ENCODE measurements around the gene TMEM164. TPM values are rescaled to one million over a fixed set of nuclear protein-coding genes. Genes with fewer than 3 reads are reported as not detected.
A peak's percentile ranks its signal among the peaks of the same experiment; 100 is the strongest.

TMEM164 gene
- total and polyA plus RNA-seq, 7 experiments from 2014 or later, result 0.92 to 30.1 (median 17.5) TPM

DNA sequence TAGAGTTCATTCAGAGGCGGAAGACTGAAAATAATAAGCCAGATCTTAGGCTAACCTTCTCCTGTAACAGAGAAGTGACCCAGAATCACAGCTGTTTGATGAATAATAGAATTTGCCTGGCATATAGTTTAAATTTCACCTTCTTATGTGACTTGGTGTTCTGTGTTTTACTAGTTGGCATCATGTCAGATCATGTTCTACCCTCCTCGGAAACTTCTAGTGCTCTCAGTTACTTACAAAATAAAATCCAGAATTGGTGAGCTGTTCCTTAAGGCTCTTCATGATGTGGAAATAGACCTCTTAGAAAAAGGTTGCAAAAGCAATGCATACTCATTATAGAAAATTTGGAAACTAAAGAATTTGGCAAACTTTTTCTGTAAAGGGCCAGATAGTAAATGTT is 31.1 kb downstream of the TMEM164 start:
- H3K27me3 ChIP-seq (ENCODE audit: control insufficient read depth in 2 of 2, insufficient read depth in 2 of 2, low read length in 2 of 2), result no peaks in the 10 kb centered on the region
- H3K27me3 Mint-ChIP-seq, result no peaks in the 10 kb centered on the region
- CTCF ChIA-PET, result no interaction called here
- no peak for ATAC-seq
- POLR2A ChIA-PET, result no interaction called here
- H3K4me3 ChIP-seq (ENCODE audit: low read length), result no peak overlapping the region
- H3K4me3 Mint-ChIP-seq, result no peak overlapping the region
- no peaks in the 10 kb centered on the region for H3K36me3 ChIP-seq (ENCODE audit: control insufficient read depth in 2 of 3, insufficient read depth in 3 of 3, low read length in 3 of 3)
- H3K36me3 Mint-ChIP-seq, result peaks cover 0 to 12% (median 8%) of the 10 kb centered on the region in 5 donors
- no peaks in the 10 kb centered on the region for H3K9me3 ChIP-seq (ENCODE audit: control insufficient read depth in 2 of 3, low read length in 3 of 3)
- DNase-seq, result no peak
- intact Hi-C loops (cut with micrococcal nuclease), result no loop called here
- no peak overlapping the region for H3K27ac ChIP-seq (ENCODE audit: low read depth, low read length)
- H3K27ac Mint-ChIP-seq, result no peak overlapping the region
- H3K9me3 Mint-ChIP-seq, result no peaks in the 10 kb centered on the region
- H3K4me1 ChIP-seq (ENCODE audit: control insufficient read depth in 2 of 2, insufficient read depth in 2 of 2, low read length in 2 of 2), result peaks cover 0 to 3% of the 10 kb centered on the region in 2 donors
- H3K4me1 Mint-ChIP-seq, result peaks cover 0 to 16% (median 5%) of the 10 kb centered on the region in 7 donors

DNA sequence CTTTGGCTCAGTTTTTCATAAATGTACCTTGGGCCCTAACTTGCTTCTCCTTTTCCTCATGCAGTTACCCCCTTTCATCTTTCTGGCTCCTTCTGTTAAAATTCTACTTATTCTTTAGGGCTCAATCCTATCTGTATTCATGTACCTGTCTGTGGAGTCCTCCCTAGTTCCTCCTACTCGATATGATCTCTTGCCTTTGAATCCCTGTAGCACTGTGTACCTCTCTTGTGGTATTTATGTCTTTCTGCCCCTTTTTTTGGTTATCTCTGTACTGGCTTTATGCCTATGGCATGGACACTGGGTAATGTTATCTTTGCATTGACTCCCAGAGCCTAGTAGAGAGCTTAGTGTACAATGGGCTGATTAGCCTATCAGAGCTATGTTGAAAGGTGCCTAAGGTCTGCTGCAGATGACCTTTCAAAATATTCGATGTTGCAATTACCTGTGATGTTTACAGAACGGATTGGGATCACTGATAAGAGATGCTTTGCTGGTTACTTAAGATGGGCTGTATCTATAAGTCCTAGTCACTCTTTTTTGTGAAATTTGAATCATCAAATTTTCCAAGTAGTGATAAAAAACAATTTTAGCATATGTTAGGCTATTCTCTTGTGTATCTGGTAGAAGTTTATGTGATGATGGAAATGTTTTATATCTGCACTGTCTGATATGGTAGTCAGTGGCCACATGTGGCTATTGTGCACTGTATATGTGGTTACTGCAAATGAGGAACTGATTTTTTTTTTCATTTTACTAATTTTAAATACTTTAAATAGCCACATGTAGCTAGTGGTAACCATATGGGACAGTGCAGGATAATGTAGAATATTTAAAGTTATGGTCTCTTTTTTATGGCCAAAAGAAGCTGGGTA is 33.5 kb downstream of the TMEM164 start:
- Histone ChIP-seq H3K27me3 (ENCODE audit: control insufficient read depth in 2 of 2, insufficient read depth in 2 of 2, low read length in 2 of 2) (no peaks in the 10 kb centered on the region), H3K36me3 (ENCODE audit: control insufficient read depth in 2 of 3, insufficient read depth in 3 of 3, low read length in 3 of 3) (no peaks in the 10 kb centered on the region), H3K4me3 (ENCODE audit: low read length) (no peak overlapping the region), H3K27ac (ENCODE audit: low read depth, low read length) (no peak overlapping the region), H3K4me1 (ENCODE audit: control insufficient read depth in 2 of 2, insufficient read depth in 2 of 2, low read length in 2 of 2) (no peaks in the 10 kb centered on the region), H3K9me3 (ENCODE audit: control insufficient read depth in 2 of 3, low read length in 3 of 3) (no peaks in the 10 kb centered on the region)
- DNase-seq, result no peak
- no peaks in the 10 kb centered on the region for H3K27me3 Mint-ChIP-seq
- intact Hi-C loops (cut with micrococcal nuclease), result no loop called here
- peak; percentile 68 for ATAC-seq
- H3K36me3 Mint-ChIP-seq, result peaks cover 0 to 12% (median 7%) of the 10 kb centered on the region in 5 donors
- no peak overlapping the region for H3K27ac Mint-ChIP-seq
- ChIA-PET POLR2A (no interaction called here), CTCF (no interaction called here)
- no peak overlapping the region for H3K4me3 Mint-ChIP-seq
- H3K9me3 Mint-ChIP-seq, result no peaks in the 10 kb centered on the region
- peaks cover 0 to 25% (median 8%) of the 10 kb centered on the region in 7 donors for H3K4me1 Mint-ChIP-seq

DNA sequence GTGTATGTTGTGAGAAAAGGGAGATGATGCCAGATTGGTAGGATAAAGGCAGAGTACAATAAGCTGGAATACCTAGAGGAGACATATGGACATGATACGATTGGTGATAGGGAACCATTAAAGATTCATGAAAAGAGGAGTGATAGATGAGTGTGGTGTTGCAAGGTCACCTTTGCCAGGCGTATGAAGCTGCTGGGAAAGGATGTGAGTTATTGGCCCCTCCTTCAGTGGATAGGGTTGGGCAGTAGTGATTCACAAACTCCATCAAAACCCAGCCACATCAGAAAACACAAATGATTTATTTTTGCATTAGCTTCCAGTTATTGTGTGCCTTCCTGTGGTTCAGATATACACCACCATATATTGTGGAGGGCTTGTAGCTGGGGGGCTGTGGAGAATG is 34.3 kb downstream of the TMEM164 start:
- Mint-ChIP-seq H3K27me3 (no peaks in the 10 kb centered on the region), H3K36me3 (peaks cover 0 to 12% (median 7%) of the 10 kb centered on the region in 5 donors), H3K9me3 (no peaks in the 10 kb centered on the region), H3K4me1 (peaks cover 0 to 33% (median 9%) of the 10 kb centered on the region in 7 donors), H3K27ac (no peak overlapping the region), H3K4me3 (no peak overlapping the region)
- ChIA-PET CTCF (no interaction called here), POLR2A (no interaction called here)
- H3K27me3 ChIP-seq (ENCODE audit: control insufficient read depth in 2 of 2, insufficient read depth in 2 of 2, low read length in 2 of 2), result no peaks in the 10 kb centered on the region
- intact Hi-C loops (cut with micrococcal nuclease), result no loop called here
- H3K36me3 ChIP-seq (ENCODE audit: control insufficient read depth in 2 of 3, insufficient read depth in 3 of 3, low read length in 3 of 3), result no peaks in the 10 kb centered on the region
- H3K4me3 ChIP-seq (ENCODE audit: low read length), result no peak overlapping the region
- no peaks in the 10 kb centered on the region for H3K9me3 ChIP-seq (ENCODE audit: control insufficient read depth in 2 of 3, low read length in 3 of 3)
- H3K27ac ChIP-seq (ENCODE audit: low read depth, low read length), result no peak overlapping the region
- no peaks in the 10 kb centered on the region for H3K4me1 ChIP-seq (ENCODE audit: control insufficient read depth in 2 of 2, insufficient read depth in 2 of 2, low read length in 2 of 2)
- no peak for DNase-seq
- ATAC-seq, result no peak

DNA sequence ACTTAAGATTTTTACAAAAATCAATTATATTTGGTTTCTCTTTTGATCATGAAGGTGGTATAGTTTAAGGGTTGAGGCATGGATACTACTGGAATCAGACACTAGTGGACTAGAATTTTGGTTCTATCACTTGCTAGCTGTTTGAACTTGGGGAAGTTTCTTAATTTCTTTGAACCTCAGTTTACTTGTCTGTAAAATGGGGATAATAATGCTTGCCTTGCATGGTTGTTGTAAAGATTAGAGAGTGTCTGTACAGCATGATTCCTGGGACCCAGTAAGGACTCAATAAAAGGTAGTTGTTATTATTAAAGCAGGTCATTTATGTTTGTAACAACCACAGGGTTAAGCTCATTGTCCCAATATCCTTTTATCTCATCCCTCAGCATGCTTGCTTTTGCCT is 36.0 kb downstream of the TMEM164 start:
- H3K4me1 ChIP-seq (ENCODE audit: control insufficient read depth in 2 of 2, insufficient read depth in 2 of 2, low read length in 2 of 2), result no peaks in the 10 kb centered on the region
- POLR2A ChIA-PET, result no interaction called here
- H3K4me3 ChIP-seq (ENCODE audit: low read length), result no peak overlapping the region
- no peaks in the 10 kb centered on the region for H3K9me3 Mint-ChIP-seq
- no peak for ATAC-seq
- intact Hi-C loops (cut with micrococcal nuclease), result no loop called here
- H3K36me3 Mint-ChIP-seq, result peaks cover 0 to 8% (median 6%) of the 10 kb centered on the region in 5 donors
- H3K36me3 ChIP-seq (ENCODE audit: control insufficient read depth in 2 of 3, insufficient read depth in 3 of 3, low read length in 3 of 3), result no peaks in the 10 kb centered on the region
- H3K27ac ChIP-seq (ENCODE audit: low read depth, low read length), result no peak overlapping the region
- CTCF ChIA-PET, result no interaction called here
- no peaks in the 10 kb centered on the region for H3K27me3 Mint-ChIP-seq
- no peaks in the 10 kb centered on the region for H3K9me3 ChIP-seq (ENCODE audit: control insufficient read depth in 2 of 3, low read length in 3 of 3)
- no peaks in the 10 kb centered on the region for H3K27me3 ChIP-seq (ENCODE audit: control insufficient read depth in 2 of 2, insufficient read depth in 2 of 2, low read length in 2 of 2)
- DNase-seq, result no peak
- peaks cover 0 to 48% (median 11%) of the 10 kb centered on the region in 7 donors for H3K4me1 Mint-ChIP-seq
- H3K27ac Mint-ChIP-seq, result no peak overlapping the region
- H3K4me3 Mint-ChIP-seq, result no peak overlapping the region

DNA sequence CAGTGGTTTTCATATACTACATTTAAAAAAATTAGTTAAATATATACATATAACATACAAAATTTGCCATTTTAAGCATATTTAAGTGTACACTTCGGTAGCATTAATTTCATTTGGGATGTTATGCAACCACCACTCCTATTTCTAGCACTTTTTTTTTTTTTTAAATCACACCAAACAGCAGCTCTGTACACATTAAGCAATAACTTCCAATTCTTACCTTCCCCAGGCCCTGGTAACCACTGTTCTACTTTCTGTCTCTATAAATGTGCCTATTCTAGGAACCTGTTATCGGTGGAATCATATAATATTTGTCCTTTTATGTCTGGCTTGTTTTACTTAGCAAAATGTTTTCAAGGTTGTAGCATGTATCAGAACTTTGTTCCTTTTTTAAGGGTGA is 39.1 kb downstream of the TMEM164 start:
- DNase-seq (no peak), ATAC-seq (no peak)
- no peaks in the 10 kb centered on the region for H3K9me3 Mint-ChIP-seq
- Histone ChIP-seq H3K27me3 (ENCODE audit: control insufficient read depth in 2 of 2, insufficient read depth in 2 of 2, low read length in 2 of 2) (no peaks in the 10 kb centered on the region), H3K27ac (ENCODE audit: low read depth, low read length) (no peak overlapping the region), H3K4me1 (ENCODE audit: control insufficient read depth in 2 of 2, insufficient read depth in 2 of 2, low read length in 2 of 2) (no peaks in the 10 kb centered on the region), H3K9me3 (ENCODE audit: control insufficient read depth in 2 of 3, low read length in 3 of 3) (no peaks in the 10 kb centered on the region), H3K4me3 (ENCODE audit: low read length) (no peak overlapping the region), H3K36me3 (ENCODE audit: control insufficient read depth in 2 of 3, insufficient read depth in 3 of 3, low read length in 3 of 3) (no peaks in the 10 kb centered on the region)
- H3K36me3 Mint-ChIP-seq, result peaks cover 0 to 3% (median 0%) of the 10 kb centered on the region in 5 donors
- no peaks in the 10 kb centered on the region for H3K27me3 Mint-ChIP-seq
- H3K4me3 Mint-ChIP-seq, result no peak overlapping the region
- POLR2A ChIA-PET, result no interaction called here
- H3K4me1 Mint-ChIP-seq, result peaks cover 0 to 46% (median 15%) of the 10 kb centered on the region in 7 donors
- CTCF ChIA-PET, result no interaction called here
- intact Hi-C loops (cut with micrococcal nuclease), result no loop called here
- no peak overlapping the region for H3K27ac Mint-ChIP-seq

DNA sequence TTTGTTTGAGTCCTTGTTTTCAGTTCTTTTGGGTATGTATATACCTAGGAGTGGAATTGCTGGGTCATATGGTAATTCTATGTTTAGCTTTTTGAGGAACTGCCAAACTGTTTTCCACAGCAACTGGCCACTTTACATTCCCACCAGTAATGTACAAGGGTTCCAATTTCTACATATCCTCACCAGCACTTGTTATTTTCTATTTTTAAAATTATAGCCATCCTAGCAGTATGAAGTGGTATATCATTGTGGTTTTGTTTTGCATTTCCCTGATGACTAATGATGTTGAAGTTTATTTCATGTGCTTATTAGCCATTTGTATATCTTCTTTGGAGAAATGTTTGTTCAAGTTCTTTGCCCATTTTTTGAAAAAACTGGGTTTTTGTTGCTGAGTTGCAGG is 39.6 kb downstream of the TMEM164 start:
- H3K27me3 ChIP-seq (ENCODE audit: control insufficient read depth in 2 of 2, insufficient read depth in 2 of 2, low read length in 2 of 2), result no peaks in the 10 kb centered on the region
- H3K9me3 ChIP-seq (ENCODE audit: control insufficient read depth in 2 of 3, low read length in 3 of 3), result no peaks in the 10 kb centered on the region
- peaks cover 0 to 44% (median 15%) of the 10 kb centered on the region in 7 donors for H3K4me1 Mint-ChIP-seq
- H3K9me3 Mint-ChIP-seq, result no peaks in the 10 kb centered on the region
- H3K27ac Mint-ChIP-seq, result no peak overlapping the region
- H3K36me3 ChIP-seq (ENCODE audit: control insufficient read depth in 2 of 3, insufficient read depth in 3 of 3, low read length in 3 of 3), result no peaks in the 10 kb centered on the region
- peaks cover 0 to 3% (median 0%) of the 10 kb centered on the region in 5 donors for H3K36me3 Mint-ChIP-seq
- no peaks in the 10 kb centered on the region for H3K27me3 Mint-ChIP-seq
- ATAC-seq (no peak), DNase-seq (no peak)
- intact Hi-C loops (cut with micrococcal nuclease), result no loop called here
- H3K4me1 ChIP-seq (ENCODE audit: control insufficient read depth in 2 of 2, insufficient read depth in 2 of 2, low read length in 2 of 2), result no peaks in the 10 kb centered on the region
- H3K4me3 Mint-ChIP-seq, result no peak overlapping the region
- ChIA-PET POLR2A (no interaction called here), CTCF (no interaction called here)
- no peak overlapping the region for H3K4me3 ChIP-seq (ENCODE audit: low read length)
- no peak overlapping the region for H3K27ac ChIP-seq (ENCODE audit: low read depth, low read length)

DNA sequence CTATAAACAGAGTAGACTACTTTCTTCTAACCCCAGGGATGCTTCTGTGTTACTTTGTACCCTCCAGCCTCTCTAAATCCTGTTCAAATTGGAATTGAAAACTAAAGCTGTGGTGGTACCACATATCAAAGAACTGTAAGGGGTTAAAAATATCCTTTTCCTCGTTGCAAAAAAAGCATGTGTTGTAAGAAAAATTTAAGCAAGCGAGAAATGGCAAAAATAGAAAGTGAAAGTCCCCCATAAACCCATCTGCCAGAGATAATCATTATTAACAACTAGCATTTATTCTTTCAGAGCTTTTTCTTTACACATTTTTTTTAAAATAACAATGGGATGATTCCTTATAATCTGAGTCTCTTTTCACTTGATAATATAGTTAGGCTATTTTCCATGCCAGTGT is 40.6 kb downstream of the TMEM164 start:
- Mint-ChIP-seq H3K27ac (no peak overlapping the region), H3K9me3 (no peaks in the 10 kb centered on the region), H3K4me1 (peaks cover 4 to 50% (median 12%) of the 10 kb centered on the region in 7 donors), H3K4me3 (no peak overlapping the region), H3K36me3 (peaks cover 0 to 4% (median 0%) of the 10 kb centered on the region in 5 donors), H3K27me3 (no peaks in the 10 kb centered on the region)
- ATAC-seq (no peak), DNase-seq (no peak)
- no peaks in the 10 kb centered on the region for H3K9me3 ChIP-seq (ENCODE audit: control insufficient read depth in 2 of 3, low read length in 3 of 3)
- H3K27me3 ChIP-seq (ENCODE audit: control insufficient read depth in 2 of 2, insufficient read depth in 2 of 2, low read length in 2 of 2), result no peaks in the 10 kb centered on the region
- no peaks in the 10 kb centered on the region for H3K4me1 ChIP-seq (ENCODE audit: control insufficient read depth in 2 of 2, insufficient read depth in 2 of 2, low read length in 2 of 2)
- H3K36me3 ChIP-seq (ENCODE audit: control insufficient read depth in 2 of 3, insufficient read depth in 3 of 3, low read length in 3 of 3), result no peaks in the 10 kb centered on the region
- H3K4me3 ChIP-seq (ENCODE audit: low read length), result no peak overlapping the region
- no peak overlapping the region for H3K27ac ChIP-seq (ENCODE audit: low read depth, low read length)
- intact Hi-C loops (cut with micrococcal nuclease), result no loop called here
- POLR2A ChIA-PET, result no interaction called here
- CTCF ChIA-PET, result no interaction called here

All from naive thymus-derived CD4-positive, alpha-beta T cell (primary cell).